GM18907 (cell line): ENCODE data around the gene GNA12.

Experiments used
- ATAC-seq: cut with Tn5 transposase; IDR thresholded peaks from one replicate; pipeline ENCODE4 v1.9.1; 2021; ENCODE audit warnings: mild to moderate bottlenecking, moderate library complexity; ENCODE audit not compliant: unreplicated experiment

Gene GNA12

DNA sequence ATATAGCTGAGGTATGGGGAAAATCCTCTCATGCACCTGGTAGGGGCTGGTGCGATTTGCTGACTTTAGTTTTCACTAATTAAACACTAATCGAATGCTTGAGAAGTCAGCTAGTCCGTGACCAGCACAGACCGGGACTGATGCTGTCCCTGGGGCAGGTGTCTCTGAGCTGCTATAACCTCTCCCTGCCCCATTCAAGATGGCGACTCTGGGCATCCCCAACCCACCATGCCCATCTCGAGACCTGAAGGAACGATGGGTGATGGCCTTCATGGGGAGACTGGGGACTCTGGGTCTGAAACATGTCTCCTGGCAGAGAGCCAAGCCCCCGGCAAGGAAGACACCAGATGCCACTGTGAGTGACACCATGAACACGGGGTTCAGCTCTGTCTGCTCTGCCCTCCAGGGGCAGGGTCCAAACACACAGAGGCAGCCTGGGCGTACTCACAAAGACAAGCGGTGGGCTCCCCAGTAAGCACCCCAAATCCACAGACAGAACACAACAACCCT lies 57.4 kb downstream of the GNA12 start:
- no peak for ATAC-seq

- ATAC-seq, result peak; percentile 61
Measured at GRCh38 chr7:2785071-2785500, 59.0 kb downstream of the GNA12 start.

- ATAC-seq, result no peak
Measured at GRCh38 chr7:2782565-2782964, 61.5 kb downstream of the GNA12 start.

DNA sequence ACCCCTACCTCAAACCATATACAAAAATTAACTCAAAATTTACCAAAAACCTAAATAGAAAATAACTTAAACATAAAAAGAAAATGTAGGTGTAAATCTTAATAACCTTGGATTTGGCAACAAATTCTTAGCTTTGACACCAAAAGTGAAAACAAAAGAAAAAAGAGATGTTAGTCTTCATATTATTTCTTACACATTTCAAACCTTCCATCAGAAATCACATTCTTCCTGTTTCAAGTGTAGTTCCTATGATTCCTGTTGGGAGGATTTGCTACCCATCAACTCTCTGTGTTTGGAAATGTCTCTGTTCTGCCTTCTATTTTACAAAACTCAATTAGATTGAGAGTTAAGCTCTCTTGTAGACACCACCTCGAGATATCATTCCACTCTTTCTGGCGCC lies 62.0 kb downstream of the GNA12 start:
- ATAC-seq, result no peak

DNA sequence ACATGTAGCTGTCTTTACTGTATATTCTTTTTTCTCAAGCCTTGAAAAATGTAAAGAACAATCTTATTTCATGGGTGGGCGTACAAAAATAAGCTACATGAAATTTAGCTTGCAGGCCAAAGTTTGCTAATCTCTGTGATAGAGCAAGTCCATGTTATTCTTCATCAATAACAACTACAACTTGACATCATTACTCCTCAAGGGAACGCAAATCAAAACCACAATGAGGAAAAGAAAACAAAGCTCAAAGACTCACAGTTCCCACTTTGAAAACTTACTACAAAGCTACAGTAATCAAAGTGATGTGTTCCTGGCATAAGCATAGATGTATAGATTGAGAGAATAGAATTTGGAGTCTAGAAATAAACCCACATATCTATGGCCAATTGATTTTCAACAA lies 62.5 kb downstream of the GNA12 start:
- ATAC-seq, result no peak

DNA sequence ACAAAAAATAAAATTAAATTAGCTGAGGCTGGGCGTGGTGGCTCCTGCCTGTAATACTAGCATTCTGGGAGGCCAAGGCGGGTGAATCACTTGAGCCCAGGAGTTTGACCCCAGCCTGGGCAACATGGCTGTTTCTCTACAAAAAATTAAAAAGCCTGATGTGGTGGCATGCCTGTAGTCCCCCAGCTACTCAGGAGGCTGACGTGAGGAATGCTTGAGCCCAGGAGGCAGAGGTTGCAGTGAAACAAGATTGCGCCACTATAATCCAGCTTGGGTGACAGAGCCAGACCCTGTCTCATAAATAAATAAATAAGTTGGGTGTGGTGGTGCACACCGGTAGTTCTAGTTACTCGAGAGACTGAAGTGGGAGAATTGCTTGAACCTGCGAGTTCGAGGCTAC lies 65.1 kb downstream of the GNA12 start:
- no peak for ATAC-seq

DNA sequence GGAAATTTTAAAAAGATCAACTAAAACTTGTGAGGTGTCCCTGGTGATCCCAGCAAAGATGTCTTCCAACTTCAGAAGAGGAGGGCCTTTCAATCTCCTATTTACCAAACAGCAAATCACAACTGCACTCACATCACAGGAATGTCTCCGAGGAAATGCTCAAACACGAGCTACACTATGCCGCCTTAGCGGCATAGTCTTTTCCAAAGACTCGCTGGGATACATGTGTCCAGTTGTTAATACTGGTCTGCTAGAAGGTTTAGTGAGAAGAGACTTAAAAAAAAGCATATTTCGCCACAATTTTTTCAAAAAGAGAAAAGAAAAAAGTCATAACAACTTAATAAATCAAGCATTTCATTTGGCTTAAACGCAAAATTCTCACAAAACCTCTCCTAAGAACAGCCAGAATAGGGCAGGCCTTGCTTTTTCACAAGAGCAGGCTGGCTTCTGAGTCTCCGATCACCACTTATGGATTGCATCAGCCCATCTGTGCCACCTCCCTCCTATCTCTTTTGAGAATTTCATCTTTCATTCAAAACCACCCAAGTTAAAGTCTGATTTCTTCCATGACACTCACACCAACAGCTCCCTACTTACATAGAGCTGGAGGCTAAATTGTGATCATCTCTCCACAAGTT lies 66.1 kb downstream of the GNA12 start:
- ATAC-seq, result no peak

GRCh38 chr7:2776401-2776800 lies 67.7 kb downstream of the GNA12 start:
- no peak for ATAC-seq

DNA sequence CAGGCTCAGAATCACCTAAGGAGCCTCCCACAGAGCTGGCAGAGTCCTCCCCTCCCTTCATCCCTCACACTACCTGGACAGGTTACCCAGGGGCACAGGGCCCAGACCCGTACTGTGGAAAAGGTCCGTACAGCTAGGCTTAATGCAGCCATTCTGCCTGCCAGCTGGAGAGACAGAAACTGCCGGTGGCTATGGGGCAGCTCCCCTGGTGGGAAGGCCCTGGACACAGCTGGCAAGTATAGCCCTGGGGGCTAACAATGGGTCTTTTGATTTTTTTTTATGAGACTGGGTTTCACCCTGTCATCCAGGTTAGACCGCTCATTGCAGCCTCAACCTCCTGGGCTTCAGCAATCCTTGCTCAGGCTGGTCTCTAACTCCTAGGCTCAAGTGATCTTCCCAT lies 68.3 kb downstream of the GNA12 start:
- no peak for ATAC-seq

- no peak for ATAC-seq
Measured at GRCh38 chr7:2775376-2775775, 68.7 kb downstream of the GNA12 start.

DNA sequence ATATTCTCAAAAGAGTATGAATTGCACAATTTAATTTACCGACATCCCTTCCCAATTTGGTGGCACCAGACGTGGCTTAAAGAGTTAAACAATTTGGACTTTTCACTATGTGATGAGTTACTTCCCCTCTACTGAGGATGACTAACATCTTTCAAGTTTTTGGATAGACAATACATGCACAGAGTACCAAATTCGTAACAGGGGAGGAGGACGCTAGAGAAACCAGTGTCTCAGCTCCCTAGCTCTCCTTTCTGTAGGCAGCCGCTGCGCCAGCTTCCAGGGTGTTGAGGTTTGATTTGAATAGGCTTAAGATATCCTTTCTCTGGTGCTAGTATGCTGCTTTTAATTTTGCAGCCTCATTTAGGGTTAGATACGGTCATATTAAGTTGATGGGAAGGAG lies 69.2 kb downstream of the GNA12 start:
- ATAC-seq, result no peak

GRCh38 chr7:2774280-2774679 lies 69.8 kb downstream of the GNA12 start:
- ATAC-seq, result no peak

DNA sequence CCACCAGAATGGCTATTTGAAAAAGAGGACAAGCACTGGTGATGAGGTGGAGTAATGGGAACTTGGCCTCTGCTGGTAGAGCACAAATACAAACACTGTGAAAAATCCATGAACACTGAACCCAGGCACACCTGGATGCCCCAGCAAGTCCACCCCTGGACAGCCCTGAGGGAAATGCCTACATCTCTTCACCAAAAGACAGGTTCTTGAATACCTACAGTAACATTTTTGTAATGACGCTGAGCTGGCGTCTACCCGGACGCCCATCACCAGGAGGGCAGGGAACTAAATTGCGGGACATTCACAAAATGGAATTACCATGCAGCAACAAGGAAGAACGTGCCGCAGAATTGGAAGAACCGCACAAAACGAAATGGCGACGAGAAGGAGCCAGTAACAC lies 70.5 kb downstream of the GNA12 start:
- no peak for ATAC-seq

GRCh38 chr7:2771274-2771731 lies 72.8 kb downstream of the GNA12 start:
- ATAC-seq, result no peak

DNA sequence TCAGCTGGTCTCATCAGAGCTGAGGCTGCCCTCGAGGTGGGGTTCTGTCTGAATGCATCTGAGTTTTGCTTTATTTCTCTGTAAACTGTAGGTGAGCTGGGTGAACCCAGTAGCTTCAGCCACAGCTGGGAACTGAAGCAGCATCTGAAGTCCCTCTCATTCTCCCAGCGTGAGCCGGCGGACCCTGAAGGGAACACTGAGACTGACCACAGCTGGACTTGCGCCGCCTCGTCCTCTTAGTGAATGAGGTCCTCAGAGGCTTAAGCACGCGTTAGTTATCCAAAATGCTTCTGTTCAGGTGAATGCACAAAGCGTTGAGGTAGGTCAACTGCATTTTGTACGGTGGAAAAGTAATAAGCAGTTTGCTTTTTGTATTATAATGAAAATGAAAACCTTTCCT lies 79.5 kb downstream of the GNA12 start:
- ATAC-seq, result no peak

GRCh38 chr7:2763597-2763996 lies 80.5 kb downstream of the GNA12 start:
- ATAC-seq, result no peak

GRCh38 chr7:2761801-2762497 lies 82.2 kb downstream of the GNA12 start:
- ATAC-seq, result no peak

DNA sequence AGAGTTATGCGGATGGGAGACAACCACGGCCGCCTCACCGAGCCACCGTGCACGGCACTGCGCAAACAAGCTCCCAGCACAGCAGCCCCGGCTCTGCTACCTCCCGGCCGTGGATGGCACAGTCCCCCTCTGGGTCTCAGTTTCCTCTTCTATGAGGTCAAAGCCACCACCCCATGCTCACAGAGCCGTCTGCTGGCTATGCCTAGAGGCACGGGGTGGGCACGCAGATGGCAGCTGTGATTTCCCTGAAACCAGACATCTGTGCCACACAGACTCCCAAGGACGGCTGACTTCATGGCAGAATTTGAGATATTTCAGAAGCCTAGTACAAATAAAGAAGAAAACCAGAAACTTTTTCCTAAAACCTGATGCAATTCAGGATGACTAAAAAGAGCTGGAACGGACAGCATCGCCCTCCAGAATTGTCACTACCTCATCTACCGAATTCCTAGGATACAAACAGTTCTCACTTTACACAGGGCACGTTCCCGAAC lies 82.9 kb downstream of the GNA12 start:
- ATAC-seq, result no peak

DNA sequence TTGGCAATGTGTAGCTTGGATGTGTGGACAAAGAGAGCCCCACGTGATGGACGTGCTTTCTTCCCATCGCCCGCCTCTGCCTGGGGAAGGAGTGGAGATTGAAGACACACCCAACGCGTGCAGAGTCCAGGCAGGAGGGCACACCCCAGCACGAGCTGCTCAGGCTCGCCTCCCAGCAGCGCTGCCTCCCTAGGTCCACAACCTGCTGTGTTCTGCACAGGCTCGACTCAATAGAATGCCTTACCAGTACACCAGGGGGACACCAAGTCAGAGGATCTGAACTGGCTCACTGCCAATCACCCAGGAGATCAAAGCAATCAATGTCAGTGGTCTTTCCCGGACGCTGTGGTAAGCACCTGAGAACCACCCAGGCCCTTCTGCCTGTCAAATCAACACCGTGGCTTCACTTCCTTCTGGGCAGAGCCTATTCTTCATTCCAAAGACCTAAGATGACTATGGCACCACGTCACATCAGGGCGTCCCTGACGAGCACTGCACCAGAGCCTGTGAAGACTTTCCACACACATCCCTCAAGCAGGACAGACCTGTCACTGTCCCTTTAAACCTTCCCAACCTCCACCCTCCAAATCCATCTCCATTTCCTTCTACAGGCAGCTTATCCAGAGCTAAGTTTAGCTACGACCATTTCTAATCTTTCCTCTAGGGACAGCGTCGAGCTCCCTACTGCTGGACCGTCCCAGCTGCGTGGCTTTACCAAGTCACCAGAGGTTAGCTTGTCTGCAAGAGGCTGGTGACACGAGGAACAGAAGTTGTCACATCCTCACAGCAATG lies 83.8 kb downstream of the GNA12 start:
- ATAC-seq, result no peak

GRCh38 chr7:2759736-2760097 lies 84.4 kb downstream of the GNA12 start:
- ATAC-seq, result no peak
